Prostate gland (tissue), 2 donors: Measurements from ENCODE around the gene NBPF4.
"Not testable (repeated sequence)": the region's sequence is repeated elsewhere in the genome, so short reads cannot be mapped to it uniquely, and the experiment has no call there.

Source experiments
- CTCF ChIP-seq, 4 experiments: fragments of 200-600 bp in 2 of 4; fragments of 450-650 bp in 2 of 4; sonication (generic) in 2 of 4; IDR thresholded peaks; 1 replicate in 3 of 4; 2 replicates in 1 of 4; pipeline ENCODE4 v1.5.1; 2016 to 2019; ENCODE audit warnings: antibody characterized with exemption in 4 of 4, mild to moderate bottlenecking in 2 of 4, moderate library complexity in 2 of 4
- POLR2AphosphoS5 ChIP-seq: sonication (generic); formaldehyde crosslinking; IDR thresholded peaks from one replicate; pipeline ENCODE4 v1.6.1; 2017; ENCODE audit warnings: antibody characterized with exemption

GRCh38 chr1:108229976-108230375 lies 13.9 kb downstream of the NBPF4 start:
- TF ChIP-seq CTCF (IDR thresholded peaks at IDR 0.05); POLR2AphosphoS5: not testable (repeated sequence)
